Stomach smooth muscle (tissue), 2 donors: ENCODE data around the gene PRPS1.

ENCODE experiments used
- H3K27ac ChIP-seq: one replicate; pipeline ENCODE4 v1.7.0; 2013; ENCODE audit warnings: mild to moderate bottlenecking, low read length, inconsistent platforms
- H3K27me3 ChIP-seq, 2 donors: one replicate each; pipeline ENCODE4 v1.7.0; 2013; ENCODE audit warnings: low read length in 2 of 2; ENCODE audit not compliant: insufficient read depth in 2 of 2, control insufficient read depth in 1 of 2
- H3K36me3 ChIP-seq, 2 donors: one replicate each; pipeline ENCODE4 v1.7.0; 2013; ENCODE audit warnings: low read length in 2 of 2; ENCODE audit not compliant: control insufficient read depth in 2 of 2, insufficient read depth in 2 of 2
- H3K4me1 ChIP-seq: one replicate; pipeline ENCODE4 v1.7.0; 2013; ENCODE audit warnings: low read length; ENCODE audit not compliant: control insufficient read depth, insufficient read depth
- H3K4me3 ChIP-seq, 2 donors: one replicate each; pipeline ENCODE4 v1.7.0; 2013; ENCODE audit warnings: low read length in 2 of 2
- H3K9ac ChIP-seq, 2 donors: one replicate each; pipeline ENCODE4 v1.7.0; 2013; ENCODE audit warnings: low read length in 2 of 2, mild to moderate bottlenecking in 1 of 2
- H3K9me3 ChIP-seq, 2 donors: one replicate each; pipeline ENCODE4 v1.7.0; 2013; ENCODE audit warnings: low read length in 2 of 2; ENCODE audit not compliant: control insufficient read depth in 2 of 2
- donor health status: healthy.
- donor health status: Pancreatic carcinoma.

Gene PRPS1

GRCh38 chrX:107627838-107628661, at the start of gene PRPS1:
Gene PRPS1 (plus strand): TSS chrX:107628510. CDS start chrX:107628629, 119 bp downstream.
- H3K4me3 ChIP-seq: peak within 1 kb of the TSS; percentile 71 to 82
- no peaks in the 10 kb centered on the region for H3K9me3 ChIP-seq
- H3K27ac ChIP-seq: peak within 1 kb of the TSS; percentile 61
- no peaks in the 10 kb centered on the region for H3K4me1 ChIP-seq
- peak within 1 kb of the TSS; percentile 47 to 81 for H3K9ac ChIP-seq
- H3K27me3 ChIP-seq: peaks cover 0 to 4% of the 10 kb centered on the region in 2 donors
- H3K36me3 ChIP-seq: no peaks in the 10 kb centered on the region

- H3K4me1 ChIP-seq: no peaks in the 10 kb centered on the region
- no peaks in the 10 kb centered on the region for H3K9me3 ChIP-seq
- peaks cover 0 to 4% of the 10 kb centered on the region in 2 donors for H3K27me3 ChIP-seq
- H3K9ac ChIP-seq: no peak overlapping the region
- no peak overlapping the region for H3K4me3 ChIP-seq
- H3K36me3 ChIP-seq: no peaks in the 10 kb centered on the region
- no peak overlapping the region for H3K27ac ChIP-seq
Observed at GRCh38 chrX:107579956-107580355, 48.4 kb upstream of the PRPS1 start.

- H3K9me3 ChIP-seq: no peaks in the 10 kb centered on the region
- no peak overlapping the region for H3K4me3 ChIP-seq
- H3K27me3 ChIP-seq: peaks cover 0 to 4% of the 10 kb centered on the region in 2 donors
- H3K9ac ChIP-seq: no peak overlapping the region
- H3K36me3 ChIP-seq: no peaks in the 10 kb centered on the region
- H3K4me1 ChIP-seq: no peaks in the 10 kb centered on the region
- H3K27ac ChIP-seq: no peak overlapping the region
Observed at GRCh38 chrX:107581923-107582322, 46.4 kb upstream of the PRPS1 start.

- Histone ChIP-seq H3K4me3 (no peak overlapping the region), H3K9me3 (no peaks in the 10 kb centered on the region), H3K4me1 (no peaks in the 10 kb centered on the region), H3K27me3 (no peaks in the 10 kb centered on the region), H3K9ac (no peak overlapping the region), H3K27ac (no peak overlapping the region), H3K36me3 (no peaks in the 10 kb centered on the region)
Observed at GRCh38 chrX:107589243-107589642, 39.1 kb upstream of the PRPS1 start.

- Histone ChIP-seq H3K36me3 (no peaks in the 10 kb centered on the region), H3K4me1 (no peaks in the 10 kb centered on the region), H3K27me3 (peaks cover 0 to 4% of the 10 kb centered on the region in 2 donors), H3K9me3 (no peaks in the 10 kb centered on the region), H3K4me3 (no peak overlapping the region), H3K9ac (no peak overlapping the region), H3K27ac (no peak overlapping the region)
Observed at GRCh38 chrX:107596651-107597050, 31.7 kb upstream of the PRPS1 start.

GRCh38 chrX:107597264-107597663, 31.0 kb upstream of the PRPS1 start:
- Histone ChIP-seq H3K9ac (no peak overlapping the region), H3K36me3 (no peaks in the 10 kb centered on the region), H3K27ac (no peak overlapping the region), H3K27me3 (peaks cover 0 to 4% of the 10 kb centered on the region in 2 donors), H3K9me3 (no peaks in the 10 kb centered on the region), H3K4me1 (no peaks in the 10 kb centered on the region), H3K4me3 (no peak overlapping the region)

GRCh38 chrX:107597791-107598190, 30.5 kb upstream of the PRPS1 start:
- no peak overlapping the region for H3K27ac ChIP-seq
- no peaks in the 10 kb centered on the region for H3K36me3 ChIP-seq
- peaks cover 0 to 4% of the 10 kb centered on the region in 2 donors for H3K27me3 ChIP-seq
- no peak overlapping the region for H3K4me3 ChIP-seq
- no peaks in the 10 kb centered on the region for H3K4me1 ChIP-seq
- no peaks in the 10 kb centered on the region for H3K9me3 ChIP-seq
- no peak overlapping the region for H3K9ac ChIP-seq

- H3K4me3 ChIP-seq: no peak overlapping the region
- H3K4me1 ChIP-seq: no peaks in the 10 kb centered on the region
- H3K9me3 ChIP-seq: no peaks in the 10 kb centered on the region
- no peak overlapping the region for H3K27ac ChIP-seq
- no peak overlapping the region for H3K9ac ChIP-seq
- peaks cover 0 to 4% of the 10 kb centered on the region in 2 donors for H3K27me3 ChIP-seq
- no peaks in the 10 kb centered on the region for H3K36me3 ChIP-seq
Observed at GRCh38 chrX:107599450-107599861, 28.9 kb upstream of the PRPS1 start.

- Histone ChIP-seq H3K4me3 (no peak overlapping the region), H3K4me1 (no peaks in the 10 kb centered on the region), H3K9ac (no peak overlapping the region), H3K9me3 (no peaks in the 10 kb centered on the region), H3K27me3 (peaks cover 0 to 5% of the 10 kb centered on the region in 2 donors), H3K36me3 (no peaks in the 10 kb centered on the region), H3K27ac (no peak overlapping the region)
Observed at GRCh38 chrX:107600366-107600765, 27.9 kb upstream of the PRPS1 start.

GRCh38 chrX:107601326-107601725, 27.0 kb upstream of the PRPS1 start:
- H3K27me3 ChIP-seq: peaks cover 0 to 7% of the 10 kb centered on the region in 2 donors
- H3K9ac ChIP-seq: no peak overlapping the region
- H3K9me3 ChIP-seq: no peaks in the 10 kb centered on the region
- no peaks in the 10 kb centered on the region for H3K36me3 ChIP-seq
- no peaks in the 10 kb centered on the region for H3K4me1 ChIP-seq
- no peak overlapping the region for H3K27ac ChIP-seq
- H3K4me3 ChIP-seq: no peak overlapping the region

- Histone ChIP-seq H3K4me1 (no peaks in the 10 kb centered on the region), H3K36me3 (no peaks in the 10 kb centered on the region), H3K27me3 (peaks cover 0 to 7% of the 10 kb centered on the region in 2 donors), H3K4me3 (no peak overlapping the region), H3K27ac (no peak overlapping the region), H3K9ac (no peak overlapping the region), H3K9me3 (no peaks in the 10 kb centered on the region)
Observed at GRCh38 chrX:107601759-107602158, 26.6 kb upstream of the PRPS1 start.
